Measurements from ENCODE around the gene STARD3NL.
"Not testable (repeated sequence)": the region's sequence is repeated elsewhere in the genome, so short reads cannot be mapped to it uniquely, and the experiment has no call there.

The STARD3NL gene

DNA sequence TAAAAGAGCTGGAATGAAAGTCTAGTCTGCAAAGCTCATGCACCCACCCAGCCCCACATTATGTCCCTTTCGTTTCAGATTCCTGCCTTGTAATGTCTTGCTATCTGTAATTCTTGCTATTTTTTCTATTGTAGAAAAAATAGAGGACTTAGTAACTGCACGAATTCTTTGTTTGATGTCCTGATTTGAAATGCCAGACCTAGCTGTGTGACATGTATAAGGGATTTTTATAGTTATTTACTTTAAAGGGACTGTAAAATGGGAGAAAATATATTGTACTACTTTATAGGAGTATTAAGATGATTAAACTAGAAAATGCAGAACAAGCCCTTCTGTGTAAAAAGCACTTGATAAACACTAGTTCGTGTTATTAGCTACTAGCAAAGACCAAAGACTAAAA, 63.0 kb downstream of the STARD3NL start:
- H4K20me1 ChIP-seq (ENCODE audit: insufficient read depth, low read length): no peaks in the 10 kb centered on the region
- no peaks in the 10 kb centered on the region for H3K9me3 ChIP-seq (ENCODE audit: insufficient read depth, low read length, severe bottlenecking)

DNA sequence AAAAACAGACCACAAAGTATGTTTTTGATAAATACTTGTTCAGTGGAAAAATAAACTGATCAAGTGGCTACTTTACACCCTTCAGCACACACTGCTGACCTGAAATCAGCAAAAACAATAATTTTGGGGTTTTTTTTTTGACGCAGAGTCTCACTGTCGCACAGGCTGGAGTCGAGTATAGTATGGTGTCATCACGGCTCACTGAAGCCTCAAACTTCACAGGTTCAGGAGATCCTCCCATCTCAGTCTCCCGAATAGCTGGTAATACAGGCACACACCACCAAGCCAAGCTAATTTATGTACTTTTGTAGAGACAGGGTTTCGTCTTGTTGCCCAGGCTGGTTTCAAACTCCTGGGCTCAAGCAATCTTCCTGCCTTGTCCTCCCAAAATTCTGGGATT, 64.8 kb downstream of the STARD3NL start:
- H3K9me3 ChIP-seq (ENCODE audit: insufficient read depth, low read length, severe bottlenecking): no peaks in the 10 kb centered on the region
- no peak overlapping the region for H3K4me2 ChIP-seq (ENCODE audit: insufficient read depth, low read length)
- H3K9ac ChIP-seq (ENCODE audit: low read depth, low read length): no peak overlapping the region
- H4K20me1 ChIP-seq (ENCODE audit: insufficient read depth, low read length): no peaks in the 10 kb centered on the region
- no peak overlapping the region for H3K4me3 ChIP-seq (ENCODE audit: low read depth in 1 of 2, low read length in 2 of 2)
- no peak overlapping the region for H2AFZ ChIP-seq (ENCODE audit: low read depth, low read length)
- H3K27me3 ChIP-seq (ENCODE audit: insufficient read depth, low read length, poor library complexity): no peaks in the 10 kb centered on the region
- TF ChIP-seq, protein P1, sequence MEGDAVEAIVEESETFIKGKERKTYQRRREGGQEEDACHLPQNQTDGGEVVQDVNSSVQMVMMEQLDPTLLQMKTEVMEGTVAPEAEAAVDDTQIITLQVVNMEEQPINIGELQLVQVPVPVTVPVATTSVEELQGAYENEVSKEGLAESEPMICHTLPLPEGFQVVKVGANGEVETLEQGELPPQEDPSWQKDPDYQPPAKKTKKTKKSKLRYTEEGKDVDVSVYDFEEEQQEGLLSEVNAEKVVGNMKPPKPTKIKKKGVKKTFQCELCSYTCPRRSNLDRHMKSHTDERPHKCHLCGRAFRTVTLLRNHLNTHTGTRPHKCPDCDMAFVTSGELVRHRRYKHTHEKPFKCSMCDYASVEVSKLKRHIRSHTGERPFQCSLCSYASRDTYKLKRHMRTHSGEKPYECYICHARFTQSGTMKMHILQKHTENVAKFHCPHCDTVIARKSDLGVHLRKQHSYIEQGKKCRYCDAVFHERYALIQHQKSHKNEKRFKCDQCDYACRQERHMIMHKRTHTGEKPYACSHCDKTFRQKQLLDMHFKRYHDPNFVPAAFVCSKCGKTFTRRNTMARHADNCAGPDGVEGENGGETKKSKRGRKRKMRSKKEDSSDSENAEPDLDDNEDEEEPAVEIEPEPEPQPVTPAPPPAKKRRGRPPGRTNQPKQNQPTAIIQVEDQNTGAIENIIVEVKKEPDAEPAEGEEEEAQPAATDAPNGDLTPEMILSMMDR (IDR thresholded peaks at IDR 0.05; ENCODE audit: borderline replicate concordance, extremely low read depth, low read length, poor library complexity, severe bottlenecking): no peak
- no peak for TF ChIP-seq EZH2 (IDR thresholded peaks at IDR 0.05; ENCODE audit: borderline replicate concordance, low read depth, low read length, severe bottlenecking)
- DNase-seq (no peak), ATAC-seq (ENCODE audit: insufficient read depth, low read depth) (no peak)
- no peak overlapping the region for H3K27ac ChIP-seq (ENCODE audit: low read length)
- peaks cover 52% of the 10 kb centered on the region for H3K36me3 ChIP-seq (ENCODE audit: insufficient read depth, low read length)
- no peaks in the 10 kb centered on the region for H3K79me2 ChIP-seq (ENCODE audit: insufficient read depth, low read length)
- H3K4me1 ChIP-seq (ENCODE audit: insufficient read depth, low read length): no peaks in the 10 kb centered on the region

More for the DNA sequence above, 63.0 kb downstream of the STARD3NL start:
- no peak for DNase-seq
- H3K4me3 ChIP-seq (ENCODE audit: low read depth in 1 of 2, low read length in 2 of 2): no peak overlapping the region
- no peaks in the 10 kb centered on the region for H3K79me2 ChIP-seq (ENCODE audit: insufficient read depth, low read length)
- no peaks in the 10 kb centered on the region for H3K27me3 ChIP-seq (ENCODE audit: insufficient read depth, low read length, poor library complexity)
- H3K4me2 ChIP-seq (ENCODE audit: insufficient read depth, low read length): no peak overlapping the region
- peaks cover 8% of the 10 kb centered on the region for H3K4me1 ChIP-seq (ENCODE audit: insufficient read depth, low read length)
- H3K9ac ChIP-seq (ENCODE audit: low read depth, low read length): no peak overlapping the region
- no peak overlapping the region for H2AFZ ChIP-seq (ENCODE audit: low read depth, low read length)
- ATAC-seq (ENCODE audit: insufficient read depth, low read depth): no peak
- H3K36me3 ChIP-seq (ENCODE audit: insufficient read depth, low read length): peaks cover 46% of the 10 kb centered on the region
- TF ChIP-seq EZH2 (IDR thresholded peaks at IDR 0.05; ENCODE audit: borderline replicate concordance, low read depth, low read length, severe bottlenecking): no peak
- TF ChIP-seq, protein P1 (IDR thresholded peaks at IDR 0.05; ENCODE audit: borderline replicate concordance, extremely low read depth, low read length, poor library complexity, severe bottlenecking): no peak
- H3K27ac ChIP-seq (ENCODE audit: low read length): no peak overlapping the region

DNA sequence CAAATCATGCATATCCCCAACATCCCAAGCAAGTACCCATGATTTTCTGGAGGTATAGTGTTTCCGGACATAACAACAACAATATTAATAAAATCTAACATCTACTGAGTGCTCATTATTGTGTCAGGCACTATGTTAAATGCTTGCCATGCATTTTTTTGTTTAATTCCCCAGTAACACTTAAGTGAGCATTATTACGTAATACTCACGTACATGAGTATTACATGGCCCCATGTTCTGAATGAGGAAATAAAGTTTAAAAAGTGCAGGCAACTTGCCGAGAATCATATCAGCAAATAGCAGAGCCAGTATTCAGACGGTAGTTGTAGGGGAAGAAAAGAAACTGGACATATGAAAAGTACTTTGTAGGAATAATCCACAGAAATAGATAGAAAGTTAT, 65.3 kb downstream of the STARD3NL start:
- H3K9me3 ChIP-seq (ENCODE audit: insufficient read depth, low read length, severe bottlenecking); H3K27ac ChIP-seq (ENCODE audit: low read length); H3K4me2 ChIP-seq (ENCODE audit: insufficient read depth, low read length); DNase-seq; H2AFZ ChIP-seq (ENCODE audit: low read depth, low read length); H3K4me1 ChIP-seq (ENCODE audit: insufficient read depth, low read length); ATAC-seq (ENCODE audit: insufficient read depth, low read depth); H3K79me2 ChIP-seq (ENCODE audit: insufficient read depth, low read length); H3K9ac ChIP-seq (ENCODE audit: low read depth, low read length); H3K4me3 ChIP-seq (ENCODE audit: low read depth in 1 of 2, low read length in 2 of 2); H3K27me3 ChIP-seq (ENCODE audit: insufficient read depth, low read length, poor library complexity); H4K20me1 ChIP-seq (ENCODE audit: insufficient read depth, low read length): not testable (repeated sequence)
- H3K36me3 ChIP-seq (ENCODE audit: insufficient read depth, low read length): peaks cover 57% of the 10 kb centered on the region

DNA sequence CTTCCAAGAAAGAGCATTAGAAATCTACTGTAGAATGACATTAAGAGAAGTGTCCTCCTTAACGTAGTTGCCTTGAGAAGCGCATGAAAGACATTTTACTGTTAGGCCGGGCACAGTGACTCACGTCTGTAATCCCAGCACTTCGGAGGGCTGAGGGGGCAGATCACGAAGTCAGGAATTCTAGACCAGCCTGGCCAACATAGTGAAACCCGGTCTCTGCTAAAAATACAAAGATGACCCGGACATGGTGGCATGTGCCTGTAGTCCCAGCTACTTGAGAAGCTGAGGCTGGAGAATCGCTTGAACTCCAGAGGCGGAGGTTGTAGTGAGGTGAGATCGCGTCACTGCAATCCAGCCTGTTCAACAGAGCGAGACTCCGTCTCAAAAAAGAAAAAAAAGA, 66.5 kb downstream of the STARD3NL start:
- Histone ChIP-seq H2AFZ (ENCODE audit: low read depth, low read length) (no peak overlapping the region), H3K36me3 (ENCODE audit: insufficient read depth, low read length) (peaks cover 52% of the 10 kb centered on the region), H3K9ac (ENCODE audit: low read depth, low read length) (no peak overlapping the region), H3K27ac (ENCODE audit: low read length) (no peak overlapping the region), H3K4me2 (ENCODE audit: insufficient read depth, low read length) (no peak overlapping the region), H3K4me3 (ENCODE audit: low read depth in 1 of 2, low read length in 2 of 2) (no peak overlapping the region), H3K4me1 (ENCODE audit: insufficient read depth, low read length) (no peaks in the 10 kb centered on the region), H4K20me1 (ENCODE audit: insufficient read depth, low read length) (no peaks in the 10 kb centered on the region), H3K9me3 (ENCODE audit: insufficient read depth, low read length, severe bottlenecking) (no peaks in the 10 kb centered on the region), H3K79me2 (ENCODE audit: insufficient read depth, low read length) (no peaks in the 10 kb centered on the region), H3K27me3 (ENCODE audit: insufficient read depth, low read length, poor library complexity) (no peaks in the 10 kb centered on the region)
- ATAC-seq (ENCODE audit: insufficient read depth, low read depth) (no peak), DNase-seq (no peak)
- TF ChIP-seq, protein P1 (IDR thresholded peaks at IDR 0.05; ENCODE audit: borderline replicate concordance, extremely low read depth, low read length, poor library complexity, severe bottlenecking): no peak
- TF ChIP-seq EZH2 (IDR thresholded peaks at IDR 0.05; ENCODE audit: borderline replicate concordance, low read depth, low read length, severe bottlenecking): no peak
